ENCODE data around the gene LRRC1.

GRCh38 chr6:53831081-53831869 is 36.5 kb downstream of the LRRC1 start:
- no peak for TF ChIP-seq POLR2A (IDR thresholded peaks at IDR 0.05)
- TF ChIP-seq CTCF (IDR thresholded peaks at IDR 0.05) = no peak

All from thyroid gland (tissue), 4 donors.